Natural killer cell (primary cell): Measurements from ENCODE around the gene BCLAF1. TPM values are rescaled to one million over a fixed set of nuclear protein-coding genes. Genes with fewer than 3 reads are reported as not detected.

Source experiments
- ATAC-seq, 3 donors: fragments of 150-1000 bp in 2 of 3; fragments of 200-7000 bp in 1 of 3; cut with Tn5 transposase; 1 replicate in 1 of 3; 2 replicates in 2 of 3; pipeline ENCODE4 v1.10.0; 2021; ENCODE audit warnings: mild to moderate bottlenecking in 2 of 3, moderate library complexity in 2 of 3
- DNase-seq, 2 donors: peaks; one replicate each; pipeline versions ENCODE4 v3.0.0 to v3.0.0-alpha.2; 2013 to 2021; ENCODE audit warnings: mixed read lengths in 1 of 2
- H3K27ac ChIP-seq: one replicate; pipeline ENCODE4 v1.5.1; 2013; ENCODE audit warnings: mild to moderate bottlenecking, low read length
- H3K27me3 ChIP-seq: one replicate; pipeline ENCODE4 v1.6.1; 2013; ENCODE audit warnings: low read length; ENCODE audit not compliant: control insufficient read depth, insufficient read depth
- H3K36me3 ChIP-seq: one replicate; pipeline ENCODE4 v1.6.1; 2013; ENCODE audit warnings: low read length; ENCODE audit not compliant: control insufficient read depth, insufficient read depth
- H3K4me1 ChIP-seq: one replicate; pipeline ENCODE4 v1.6.1; 2013; ENCODE audit warnings: low read length; ENCODE audit not compliant: control insufficient read depth, insufficient read depth
- H3K4me3 ChIP-seq: one replicate; pipeline ENCODE4 v1.5.1; 2013; ENCODE audit warnings: low read length
- H3K9me3 ChIP-seq: one replicate; pipeline ENCODE4 v1.6.1; 2013; ENCODE audit warnings: low read length; ENCODE audit not compliant: control insufficient read depth, insufficient read depth
- H3K27ac Mint-ChIP-seq, 2 donors: one replicate each; pipeline ENCODE4 v1.8.0; 2022; ENCODE audit warnings: mild to moderate bottlenecking in 2 of 2, mixed read lengths in 2 of 2, moderate library complexity in 1 of 2
- H3K27me3 Mint-ChIP-seq, 2 donors: one replicate each; pipeline ENCODE4 v1.8.0; 2022; ENCODE audit warnings: low read depth in 2 of 2, mixed read lengths in 2 of 2
- H3K36me3 Mint-ChIP-seq: one replicate; pipeline ENCODE4 v1.8.0; 2022; ENCODE audit warnings: mixed read lengths
- H3K4me1 Mint-ChIP-seq, 2 donors: one replicate each; pipeline ENCODE4 v1.8.0; 2022; ENCODE audit warnings: mixed read lengths in 2 of 2
- H3K4me3 Mint-ChIP-seq: one replicate; pipeline ENCODE4 v1.8.0; 2022; ENCODE audit warnings: mild to moderate bottlenecking, moderate library complexity, mixed read lengths
- H3K9me3 Mint-ChIP-seq, 2 donors: one replicate each; pipeline ENCODE4 v1.8.0; 2022; ENCODE audit warnings: mixed read lengths in 2 of 2
- WGBS: methylation state at CpG from one replicate; pipeline ENCODE4 v1.1.7; 2013; ENCODE audit warnings: missing lambda C conversion rate; ENCODE audit not compliant: insufficient coverage; 5-methylcytosine and 5-hydroxymethylcytosine counted together
- intact Hi-C: fragments of 100-400 bp; cut with micrococcal nuclease; formaldehyde crosslinking; loops from one replicate; pipeline ENCODE4 v1.14.2; 2022
- total RNA-seq, 4 donors: library from RNA; stranded (reverse); fragments of 120-200 nt in 1 of 4; gene quantifications; one replicate each; pipeline versions ENCODE4 v1.2.3 to v1.2.4, GENCODE V29; 2013 to 2022
- TF ChIP-seq, protein P1 (sequence below): fragments of 200-600 bp; IDR thresholded peaks from one replicate; pipeline ENCODE4 v1.8.0; 2022; ENCODE audit warnings: antibody characterized with exemption

The BCLAF1 gene
- total RNA-seq, 3 donors from 2014 or later (not counting 1 experiment from before 2014, with no cell fraction given), result 391 to 582 (median 465) TPM

DNA sequence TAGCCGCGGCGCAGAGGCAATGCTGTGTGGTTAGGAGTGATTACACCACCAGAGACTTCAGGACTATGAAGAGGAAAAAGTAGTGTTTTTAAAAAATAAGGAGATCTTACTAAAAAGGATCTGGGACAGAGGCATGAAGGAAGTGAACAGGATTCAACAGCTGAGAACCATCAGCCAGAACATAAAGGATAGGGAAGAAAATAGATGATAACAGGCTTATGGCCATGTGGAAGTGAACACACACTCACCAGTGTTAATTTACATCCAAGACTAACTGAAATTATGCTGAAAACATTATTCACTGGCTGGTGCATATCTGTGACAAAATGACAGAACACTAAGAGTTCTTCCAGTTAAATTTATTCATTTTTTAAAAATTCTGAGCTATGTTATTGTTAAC, 47.5 kb upstream of the BCLAF1 start:
- H3K36me3 Mint-ChIP-seq, result no peaks in the 10 kb centered on the region
- no peaks in the 10 kb centered on the region for H3K4me1 Mint-ChIP-seq
- DNase-seq (no peak), ATAC-seq (no peak)
- H3K4me1 ChIP-seq, result no peaks in the 10 kb centered on the region
- 98% methylated on average over 3 of the region's 3 CpGs for WGBS
- H3K4me3 ChIP-seq, result no peak overlapping the region
- H3K9me3 ChIP-seq, result no peaks in the 10 kb centered on the region
- no peaks in the 10 kb centered on the region for H3K9me3 Mint-ChIP-seq
- H3K27ac Mint-ChIP-seq, result no peak overlapping the region
- TF ChIP-seq, protein P1, sequence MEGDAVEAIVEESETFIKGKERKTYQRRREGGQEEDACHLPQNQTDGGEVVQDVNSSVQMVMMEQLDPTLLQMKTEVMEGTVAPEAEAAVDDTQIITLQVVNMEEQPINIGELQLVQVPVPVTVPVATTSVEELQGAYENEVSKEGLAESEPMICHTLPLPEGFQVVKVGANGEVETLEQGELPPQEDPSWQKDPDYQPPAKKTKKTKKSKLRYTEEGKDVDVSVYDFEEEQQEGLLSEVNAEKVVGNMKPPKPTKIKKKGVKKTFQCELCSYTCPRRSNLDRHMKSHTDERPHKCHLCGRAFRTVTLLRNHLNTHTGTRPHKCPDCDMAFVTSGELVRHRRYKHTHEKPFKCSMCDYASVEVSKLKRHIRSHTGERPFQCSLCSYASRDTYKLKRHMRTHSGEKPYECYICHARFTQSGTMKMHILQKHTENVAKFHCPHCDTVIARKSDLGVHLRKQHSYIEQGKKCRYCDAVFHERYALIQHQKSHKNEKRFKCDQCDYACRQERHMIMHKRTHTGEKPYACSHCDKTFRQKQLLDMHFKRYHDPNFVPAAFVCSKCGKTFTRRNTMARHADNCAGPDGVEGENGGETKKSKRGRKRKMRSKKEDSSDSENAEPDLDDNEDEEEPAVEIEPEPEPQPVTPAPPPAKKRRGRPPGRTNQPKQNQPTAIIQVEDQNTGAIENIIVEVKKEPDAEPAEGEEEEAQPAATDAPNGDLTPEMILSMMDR, result no peak
- H3K27me3 ChIP-seq, result no peaks in the 10 kb centered on the region
- no peak overlapping the region for H3K4me3 Mint-ChIP-seq
- H3K27ac ChIP-seq, result no peak overlapping the region
- intact Hi-C loops, result no loop called here
- no peaks in the 10 kb centered on the region for H3K36me3 ChIP-seq
- H3K27me3 Mint-ChIP-seq, result no peaks in the 10 kb centered on the region

GRCh38 chr6:136335736-136336363, 46.2 kb upstream of the BCLAF1 start:
- DNase-seq (no peak), ATAC-seq (no peak)
- 90% methylated on average over 12 of the region's 12 CpGs for WGBS
- Mint-ChIP-seq H3K9me3 (no peaks in the 10 kb centered on the region), H3K4me3 (no peak overlapping the region), H3K27ac (no peak overlapping the region), H3K27me3 (no peaks in the 10 kb centered on the region), H3K36me3 (no peaks in the 10 kb centered on the region), H3K4me1 (no peaks in the 10 kb centered on the region)
- H3K27me3 ChIP-seq, result peaks cover 3% of the 10 kb centered on the region
- H3K27ac ChIP-seq, result no peak overlapping the region
- TF ChIP-seq, protein P1, result no peak
- intact Hi-C loops, result no loop called here
- H3K4me1 ChIP-seq, result no peaks in the 10 kb centered on the region
- no peaks in the 10 kb centered on the region for H3K9me3 ChIP-seq
- no peaks in the 10 kb centered on the region for H3K36me3 ChIP-seq
- H3K4me3 ChIP-seq, result no peak overlapping the region

GRCh38 chr6:136334853-136335252, 45.2 kb upstream of the BCLAF1 start:
- DNase-seq (no peak), ATAC-seq (no peak)
- Histone ChIP-seq H3K9me3 (no peaks in the 10 kb centered on the region), H3K27me3 (peaks cover 3% of the 10 kb centered on the region), H3K4me1 (no peaks in the 10 kb centered on the region), H3K36me3 (no peaks in the 10 kb centered on the region), H3K27ac (no peak overlapping the region), H3K4me3 (no peak overlapping the region)
- H3K36me3 Mint-ChIP-seq, result no peaks in the 10 kb centered on the region
- no peaks in the 10 kb centered on the region for H3K27me3 Mint-ChIP-seq
- no peaks in the 10 kb centered on the region for H3K9me3 Mint-ChIP-seq
- no peak overlapping the region for H3K4me3 Mint-ChIP-seq
- H3K4me1 Mint-ChIP-seq, result no peaks in the 10 kb centered on the region
- intact Hi-C loops, result no loop called here
- TF ChIP-seq, protein P1, result no peak
- WGBS, result 86% methylated on average over 9 of the region's 9 CpGs
- H3K27ac Mint-ChIP-seq, result no peak overlapping the region

GRCh38 chr6:136334465-136334846, 44.8 kb upstream of the BCLAF1 start:
- Histone ChIP-seq H3K9me3 (no peaks in the 10 kb centered on the region), H3K27ac (no peak overlapping the region), H3K27me3 (peaks cover 3% of the 10 kb centered on the region), H3K4me3 (no peak overlapping the region), H3K36me3 (no peaks in the 10 kb centered on the region), H3K4me1 (no peaks in the 10 kb centered on the region)
- 94% methylated on average over 13 of the region's 13 CpGs for WGBS
- no peaks in the 10 kb centered on the region for H3K4me1 Mint-ChIP-seq
- TF ChIP-seq, protein P1, result no peak
- H3K27ac Mint-ChIP-seq, result no peak overlapping the region
- ATAC-seq (no peak), DNase-seq (no peak)
- no peaks in the 10 kb centered on the region for H3K27me3 Mint-ChIP-seq
- no peaks in the 10 kb centered on the region for H3K36me3 Mint-ChIP-seq
- H3K4me3 Mint-ChIP-seq, result no peak overlapping the region
- no peaks in the 10 kb centered on the region for H3K9me3 Mint-ChIP-seq
- intact Hi-C loops, result no loop called here
